K562 (cell line): ENCODE data around the gene TRDN. TPM values are rescaled to one million over a fixed set of nuclear protein-coding genes. Genes with fewer than 3 reads are reported as not detected.

Source experiments
- ATAC-seq: fragments of 200-7000 bp; cut with Tn5 transposase; 3 replicates; pipeline ENCODE4 v1.9.1; 2020; ENCODE audit warnings: moderate library complexity
- BruUV-seq: library from RNA; stranded (reverse); fragments of 400-500 nt; replicated peaks from 2 replicates; lab custom pipeline; 2021; lab: Mats Ljungman, UMichigan
- CTCF ChIA-PET: fragments of 300-600 bp; formaldehyde crosslinking; extraction: SDS; loops from one replicate; lab custom pipeline; 2021; ENCODE audit warnings: low intra/inter-chr PET ratio; lab: Yijun Ruan, JAX
- POLR2A ChIA-PET: fragments of 300-600, 350-650 bp; sonication (Branson Sonifier 250); formaldehyde crosslinking; extraction: SDS; loops from one replicate; lab custom pipeline; 2021; ENCODE audit warnings: antibody characterized with exemption, inconsistent platforms; lab: Yijun Ruan, JAX
- DNase-seq, 4 experiments: peaks; one replicate each; pipeline versions ENCODE4 v3.0.0 to v3.0.0-alpha.2; 2011 to 2018; ENCODE audit warnings: low spot score in 3 of 4, mixed read lengths in 3 of 4; ENCODE audit errors: extremely low read depth in 1 of 4
- FAIRE-seq: peaks from 2 replicates; lab custom pipeline; 2011; peaks lifted over from hg19 to GRCh38; lab: Jason Lieb, UNC
- H2AFZ ChIP-seq: 2 replicates; pipeline ENCODE4 v1.6.0; 2011; ENCODE audit warnings: low read depth, low read length, control low read depth, inconsistent platforms
- H3K27ac ChIP-seq: fragments of 200-600 bp; 3 replicates; pipeline ENCODE4 v1.8.0; 2011; ENCODE audit warnings: low read depth, mild to moderate bottlenecking, control low read depth, inconsistent platforms, low read length, moderate library complexity, mixed read lengths; ENCODE audit errors: extremely low read depth
- H3K27me3 ChIP-seq, 2 experiments: fragments of 300-600 bp in 1 of 2; 2 replicates in 1 of 2; 3 replicates in 1 of 2; pipeline versions ENCODE4 v1.6.0 to v1.8.0; 2011; ENCODE audit warnings: inconsistent platforms in 2 of 2, low read length in 2 of 2, mild to moderate bottlenecking in 1 of 2, mixed read lengths in 1 of 2, moderate library complexity in 1 of 2; ENCODE audit not compliant: control insufficient read depth in 2 of 2, insufficient read depth in 2 of 2
- H3K36me3 ChIP-seq: fragments of 300-600 bp; 3 replicates; pipeline ENCODE4 v1.8.0; 2011; ENCODE audit warnings: mild to moderate bottlenecking, low read length, inconsistent platforms; ENCODE audit not compliant: control insufficient read depth, insufficient read depth
- H3K4me1 ChIP-seq, 2 experiments: fragments of 200-600 bp in 1 of 2; replicated peaks in 1 of 2; 2 replicates in 1 of 2; 3 replicates in 1 of 2; pipeline versions ENCODE4 v1.5.1 to v1.8.0; 2011; ENCODE audit warnings: inconsistent platforms in 2 of 2, low read length in 2 of 2, mild to moderate bottlenecking in 1 of 2, mixed read lengths in 1 of 2, moderate library complexity in 1 of 2; ENCODE audit not compliant: control insufficient read depth in 2 of 2, insufficient read depth in 2 of 2
- H3K4me2 ChIP-seq: 2 replicates; pipeline ENCODE4 v1.6.1; 2011; ENCODE audit warnings: low read length, control low read depth, inconsistent platforms, mixed read lengths; ENCODE audit not compliant: insufficient read depth
- H3K4me3 ChIP-seq: fragments of 200-600 bp; sonication (generic), shearing (Covaris generic); 2 replicates; pipeline ENCODE4 v1.5.1; 2016; ENCODE audit warnings: control low read depth, inconsistent platforms
- H3K79me2 ChIP-seq: fragments of 200-600 bp; 3 replicates; pipeline ENCODE4 v1.8.0; 2011; ENCODE audit warnings: low read length, inconsistent platforms; ENCODE audit not compliant: control insufficient read depth, insufficient read depth
- H3K9ac ChIP-seq, 2 experiments: 2 replicates each; pipeline versions ENCODE4 v1.6.0 to v1.6.1; 2011; ENCODE audit warnings: low read depth in 2 of 2, low read length in 2 of 2, control low read depth in 1 of 2, inconsistent platforms in 1 of 2, mild to moderate bottlenecking in 1 of 2, mixed read lengths in 1 of 2; ENCODE audit not compliant: insufficient read depth in 1 of 2
- H3K9me1 ChIP-seq: one replicate; pipeline ENCODE4 v1.6.0; 2011; ENCODE audit warnings: inconsistent platforms, mild to moderate bottlenecking, low read length, moderate library complexity; ENCODE audit not compliant: control insufficient read depth, insufficient read depth
- H3K9me3 ChIP-seq: replicated peaks from 2 replicates; pipeline ENCODE4 v1.5.1; 2011; ENCODE audit warnings: low read depth, low read length, inconsistent platforms; ENCODE audit not compliant: control insufficient read depth, insufficient read depth
- H4K20me1 ChIP-seq: replicated peaks from 2 replicates; pipeline ENCODE4 v1.6.1; 2011; ENCODE audit warnings: low read length, inconsistent platforms, mixed read lengths; ENCODE audit not compliant: control insufficient read depth, insufficient read depth
- BCL6 ChIP-seq: fragments of 250-450 bp; sonication (Bioruptor Pico); IDR thresholded peaks from 2 replicates; pipeline ENCODE4 v1.4.0; 2020
- CAMTA2 ChIP-seq: fragments of 250-450 bp; sonication (Bioruptor Pico); conservative IDR thresholded peaks from 2 replicates; pipeline ENCODE4 v1.5.1; 2022
- FOXO4 ChIP-seq: fragments of 450-650 bp; formaldehyde crosslinking; IDR thresholded peaks from 2 replicates; pipeline ENCODE4 v1.4.0; 2020; ENCODE audit warnings: mild to moderate bottlenecking, moderate library complexity
- ILK ChIP-seq: fragments of 450-650 bp; IDR thresholded peaks from 2 replicates; pipeline ENCODE4 v1.6.1; 2016; ENCODE audit warnings: missing genetic modification characterization, low read depth, mild to moderate bottlenecking, missing compliant biosample characterization, moderate library complexity, borderline replicate concordance
- MCM2 ChIP-seq: fragments of 450-650 bp; IDR thresholded peaks from 2 replicates; pipeline ENCODE4 v1.6.1; 2017; ENCODE audit warnings: low read depth, mild to moderate bottlenecking
- ZNF766 ChIP-seq: fragments of 200-800 bp; sonication (Bioruptor generic); conservative IDR thresholded peaks from 2 replicates; pipeline ENCODE4 v1.6.1; 2016; ENCODE audit warnings: missing genetic modification characterization, missing compliant biosample characterization
- WGBS: fragments of 100-300 bp; shearing (Covaris generic); methylation state at CpG from one replicate; pipeline ENCODE4 v1.1.6; 2016; ENCODE audit warnings: low coverage, mixed read lengths; ENCODE audit not compliant: insufficient coverage; ENCODE audit errors: missing lambda C conversion rate; 5-methylcytosine and 5-hydroxymethylcytosine counted together
- in situ Hi-C: fragments of 300-500 bp; cut with MboI; formaldehyde crosslinking; loops from 4 replicates; pipeline ENCODE4 v1.15.0; 2018; ENCODE audit warnings: inconsistent platforms, mixed read lengths
- intact Hi-C: fragments of 100-400 bp; cut with micrococcal nuclease; formaldehyde crosslinking; loops from 2 replicates; pipeline ENCODE4 v1.14.2; 2022
- polyA plus RNA-seq, 8 experiments: library from polyadenylated mRNA; depleted of rRNA in 4 of 8; stranded (reverse) in 5 of 8; unstranded in 3 of 8; fragments of >200 nt; fragmentation: Nextera tagmentation in 2 of 8; fragmentation: Illumina TruSeq in 1 of 8; extraction: Ambion mirVana in 2 of 8; extraction: Trizol in 1 of 8; gene quantifications; 2 replicates each; pipeline versions ENCODE4 v1.2.1 to v1.2.3, GENCODE V29; 2011 to 2014; ENCODE audit warnings: inconsistent platforms in 1 of 8, missing spikeins in 1 of 8
- total RNA-seq, 7 experiments: library from RNA; depleted of rRNA in 6 of 7; stranded (reverse); fragments of >200 nt in 6 of 7; fragmentation: Illumina TruSeq in 2 of 7; extraction: Trizol in 2 of 7; gene quantifications; 2 replicates each; pipeline versions ENCODE4 v1.2.1 to v1.2.3, GENCODE V29; 2011 to 2021; ENCODE audit warnings: low replicate concordance in 1 of 7
- TF ChIP-seq, protein P1 (sequence below): fragments of 450-650 bp; formaldehyde crosslinking; IDR thresholded peaks from 2 replicates; pipeline ENCODE4 v1.4.0; 2022; ENCODE audit warnings: mild to moderate bottlenecking, moderate library complexity
- TF ChIP-seq, protein P2 (sequence below): fragments of 200-600 bp; sonication (generic); IDR thresholded peaks from one replicate; pipeline ENCODE4 v1.6.1; 2012; ENCODE audit warnings: mild to moderate bottlenecking, low read depth, low read length, inconsistent platforms

TRDN gene
- total and polyA plus RNA-seq, 9 of the 15 experiments (the other 6 are each of a cell fraction or from before 2014, with no cell fraction given): 0.05 to 0.50 (median 0.16) TPM

DNA sequence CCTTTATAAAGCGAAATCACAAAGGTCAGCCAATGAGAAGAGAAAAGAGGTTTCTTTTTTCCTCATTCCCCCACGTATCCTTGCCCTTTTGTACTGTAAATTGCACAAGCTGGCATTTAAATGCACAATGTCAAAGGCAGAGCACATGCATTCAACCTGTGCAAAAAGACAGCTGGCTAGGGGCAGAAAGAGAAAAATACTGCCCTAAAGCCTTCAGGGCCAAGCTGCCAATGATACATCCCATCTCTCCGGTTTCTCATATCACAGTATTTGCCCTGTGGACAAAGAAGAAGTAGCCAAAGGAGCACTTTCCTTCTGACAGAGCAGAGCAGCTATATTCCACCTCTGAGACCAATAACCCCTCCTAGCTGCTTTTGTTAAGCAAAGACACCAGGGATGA lies 219.2 kb downstream of the TRDN start:
- no peak overlapping the region for H3K4me2 ChIP-seq
- intact Hi-C loops: no loop called here
- ATAC-seq (no peak), DNase-seq (no peak), FAIRE-seq (no peak)
- H3K36me3 ChIP-seq: no peaks in the 10 kb centered on the region
- CTCF ChIA-PET: no interaction called here
- 6% methylated on average over 3 of the region's 3 CpGs for WGBS
- POLR2A ChIA-PET: no interaction called here
- no peaks in the 10 kb centered on the region for H3K9me3 ChIP-seq
- no peaks in the 10 kb centered on the region for H4K20me1 ChIP-seq
- no peak overlapping the region for H3K9ac ChIP-seq
- in situ Hi-C loops: loop anchor here (25.0 kb wide), 1 partner anchor 295 kb away; no protein-coding TSS in a partner anchor
- no peak for TF ChIP-seq ILK (tag)
- TF ChIP-seq MCM2: no peak
- TF ChIP-seq CAMTA2 (CRISPR knock-in tag): no peak
- TF ChIP-seq, protein P1, sequence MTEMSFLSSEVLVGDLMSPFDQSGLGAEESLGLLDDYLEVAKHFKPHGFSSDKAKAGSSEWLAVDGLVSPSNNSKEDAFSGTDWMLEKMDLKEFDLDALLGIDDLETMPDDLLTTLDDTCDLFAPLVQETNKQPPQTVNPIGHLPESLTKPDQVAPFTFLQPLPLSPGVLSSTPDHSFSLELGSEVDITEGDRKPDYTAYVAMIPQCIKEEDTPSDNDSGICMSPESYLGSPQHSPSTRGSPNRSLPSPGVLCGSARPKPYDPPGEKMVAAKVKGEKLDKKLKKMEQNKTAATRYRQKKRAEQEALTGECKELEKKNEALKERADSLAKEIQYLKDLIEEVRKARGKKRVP (CRISPR knock-in tag): no peak
- TF ChIP-seq, protein P2, sequence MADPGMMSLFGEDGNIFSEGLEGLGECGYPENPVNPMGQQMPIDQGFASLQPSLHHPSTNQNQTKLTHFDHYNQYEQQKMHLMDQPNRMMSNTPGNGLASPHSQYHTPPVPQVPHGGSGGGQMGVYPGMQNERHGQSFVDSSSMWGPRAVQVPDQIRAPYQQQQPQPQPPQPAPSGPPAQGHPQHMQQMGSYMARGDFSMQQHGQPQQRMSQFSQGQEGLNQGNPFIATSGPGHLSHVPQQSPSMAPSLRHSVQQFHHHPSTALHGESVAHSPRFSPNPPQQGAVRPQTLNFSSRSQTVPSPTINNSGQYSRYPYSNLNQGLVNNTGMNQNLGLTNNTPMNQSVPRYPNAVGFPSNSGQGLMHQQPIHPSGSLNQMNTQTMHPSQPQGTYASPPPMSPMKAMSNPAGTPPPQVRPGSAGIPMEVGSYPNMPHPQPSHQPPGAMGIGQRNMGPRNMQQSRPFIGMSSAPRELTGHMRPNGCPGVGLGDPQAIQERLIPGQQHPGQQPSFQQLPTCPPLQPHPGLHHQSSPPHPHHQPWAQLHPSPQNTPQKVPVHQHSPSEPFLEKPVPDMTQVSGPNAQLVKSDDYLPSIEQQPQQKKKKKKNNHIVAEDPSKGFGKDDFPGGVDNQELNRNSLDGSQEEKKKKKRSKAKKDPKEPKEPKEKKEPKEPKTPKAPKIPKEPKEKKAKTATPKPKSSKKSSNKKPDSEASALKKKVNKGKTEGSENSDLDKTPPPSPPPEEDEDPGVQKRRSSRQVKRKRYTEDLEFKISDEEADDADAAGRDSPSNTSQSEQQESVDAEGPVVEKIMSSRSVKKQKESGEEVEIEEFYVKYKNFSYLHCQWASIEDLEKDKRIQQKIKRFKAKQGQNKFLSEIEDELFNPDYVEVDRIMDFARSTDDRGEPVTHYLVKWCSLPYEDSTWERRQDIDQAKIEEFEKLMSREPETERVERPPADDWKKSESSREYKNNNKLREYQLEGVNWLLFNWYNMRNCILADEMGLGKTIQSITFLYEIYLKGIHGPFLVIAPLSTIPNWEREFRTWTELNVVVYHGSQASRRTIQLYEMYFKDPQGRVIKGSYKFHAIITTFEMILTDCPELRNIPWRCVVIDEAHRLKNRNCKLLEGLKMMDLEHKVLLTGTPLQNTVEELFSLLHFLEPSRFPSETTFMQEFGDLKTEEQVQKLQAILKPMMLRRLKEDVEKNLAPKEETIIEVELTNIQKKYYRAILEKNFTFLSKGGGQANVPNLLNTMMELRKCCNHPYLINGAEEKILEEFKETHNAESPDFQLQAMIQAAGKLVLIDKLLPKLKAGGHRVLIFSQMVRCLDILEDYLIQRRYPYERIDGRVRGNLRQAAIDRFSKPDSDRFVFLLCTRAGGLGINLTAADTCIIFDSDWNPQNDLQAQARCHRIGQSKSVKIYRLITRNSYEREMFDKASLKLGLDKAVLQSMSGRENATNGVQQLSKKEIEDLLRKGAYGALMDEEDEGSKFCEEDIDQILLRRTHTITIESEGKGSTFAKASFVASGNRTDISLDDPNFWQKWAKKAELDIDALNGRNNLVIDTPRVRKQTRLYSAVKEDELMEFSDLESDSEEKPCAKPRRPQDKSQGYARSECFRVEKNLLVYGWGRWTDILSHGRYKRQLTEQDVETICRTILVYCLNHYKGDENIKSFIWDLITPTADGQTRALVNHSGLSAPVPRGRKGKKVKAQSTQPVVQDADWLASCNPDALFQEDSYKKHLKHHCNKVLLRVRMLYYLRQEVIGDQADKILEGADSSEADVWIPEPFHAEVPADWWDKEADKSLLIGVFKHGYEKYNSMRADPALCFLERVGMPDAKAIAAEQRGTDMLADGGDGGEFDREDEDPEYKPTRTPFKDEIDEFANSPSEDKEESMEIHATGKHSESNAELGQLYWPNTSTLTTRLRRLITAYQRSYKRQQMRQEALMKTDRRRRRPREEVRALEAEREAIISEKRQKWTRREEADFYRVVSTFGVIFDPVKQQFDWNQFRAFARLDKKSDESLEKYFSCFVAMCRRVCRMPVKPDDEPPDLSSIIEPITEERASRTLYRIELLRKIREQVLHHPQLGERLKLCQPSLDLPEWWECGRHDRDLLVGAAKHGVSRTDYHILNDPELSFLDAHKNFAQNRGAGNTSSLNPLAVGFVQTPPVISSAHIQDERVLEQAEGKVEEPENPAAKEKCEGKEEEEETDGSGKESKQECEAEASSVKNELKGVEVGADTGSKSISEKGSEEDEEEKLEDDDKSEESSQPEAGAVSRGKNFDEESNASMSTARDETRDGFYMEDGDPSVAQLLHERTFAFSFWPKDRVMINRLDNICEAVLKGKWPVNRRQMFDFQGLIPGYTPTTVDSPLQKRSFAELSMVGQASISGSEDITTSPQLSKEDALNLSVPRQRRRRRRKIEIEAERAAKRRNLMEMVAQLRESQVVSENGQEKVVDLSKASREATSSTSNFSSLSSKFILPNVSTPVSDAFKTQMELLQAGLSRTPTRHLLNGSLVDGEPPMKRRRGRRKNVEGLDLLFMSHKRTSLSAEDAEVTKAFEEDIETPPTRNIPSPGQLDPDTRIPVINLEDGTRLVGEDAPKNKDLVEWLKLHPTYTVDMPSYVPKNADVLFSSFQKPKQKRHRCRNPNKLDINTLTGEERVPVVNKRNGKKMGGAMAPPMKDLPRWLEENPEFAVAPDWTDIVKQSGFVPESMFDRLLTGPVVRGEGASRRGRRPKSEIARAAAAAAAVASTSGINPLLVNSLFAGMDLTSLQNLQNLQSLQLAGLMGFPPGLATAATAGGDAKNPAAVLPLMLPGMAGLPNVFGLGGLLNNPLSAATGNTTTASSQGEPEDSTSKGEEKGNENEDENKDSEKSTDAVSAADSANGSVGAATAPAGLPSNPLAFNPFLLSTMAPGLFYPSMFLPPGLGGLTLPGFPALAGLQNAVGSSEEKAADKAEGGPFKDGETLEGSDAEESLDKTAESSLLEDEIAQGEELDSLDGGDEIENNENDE: no peak
- no peak for TF ChIP-seq FOXO4 (CRISPR knock-in tag)
- TF ChIP-seq BCL6 (CRISPR knock-in tag): no peak
- no peak for TF ChIP-seq ZNF766 (CRISPR knock-in tag)
- no peaks in the 10 kb centered on the region for H3K79me2 ChIP-seq
- H3K27me3 ChIP-seq: no peaks in the 10 kb centered on the region
- no TSS peak for BruUV-seq
- H3K9me1 ChIP-seq: no peaks in the 10 kb centered on the region
- H3K27ac ChIP-seq: no peak overlapping the region
- H3K4me3 ChIP-seq: no peak overlapping the region
- H2AFZ ChIP-seq: no peak overlapping the region
- no peaks in the 10 kb centered on the region for H3K4me1 ChIP-seq
